Neuronal stem cell (in vitro differentiated cells): ENCODE results near the gene CLEC4F.

Experiments used
- DNase-seq: peaks from one replicate; pipeline ENCODE4 v3.0.0-alpha.2; 2013; ENCODE audit warnings: low spot score
- H2AFZ ChIP-seq: one replicate; pipeline ENCODE4 v1.6.1; 2013; ENCODE audit warnings: mild to moderate bottlenecking, low read length, inconsistent platforms
- H2AK5ac ChIP-seq: 2 replicates; pipeline ENCODE4 v1.6.1; 2013; ENCODE audit warnings: low read depth, mild to moderate bottlenecking, inconsistent platforms, low read length, moderate library complexity, mixed read lengths
- H2BK120ac ChIP-seq: 2 replicates; pipeline ENCODE4 v1.6.1; 2013; ENCODE audit warnings: low read depth, mild to moderate bottlenecking, inconsistent platforms, low read length, moderate library complexity, mixed read lengths
- H2BK12ac ChIP-seq: one replicate; pipeline ENCODE4 v1.6.1; 2013; ENCODE audit warnings: low read length, inconsistent platforms
- H2BK15ac ChIP-seq: 2 replicates; pipeline ENCODE4 v1.6.1; 2013; ENCODE audit warnings: mild to moderate bottlenecking, low read length, inconsistent platforms, mixed read lengths
- H2BK5ac ChIP-seq: one replicate; pipeline ENCODE4 v1.6.1; 2013; ENCODE audit warnings: inconsistent platforms, mild to moderate bottlenecking, low read length, moderate library complexity
- H3K14ac ChIP-seq: one replicate; pipeline ENCODE4 v1.6.1; 2013; ENCODE audit warnings: low read length, inconsistent platforms
- H3K18ac ChIP-seq: 2 replicates; pipeline ENCODE4 v1.6.1; 2013; ENCODE audit warnings: low read length, inconsistent platforms
- H3K23ac ChIP-seq: 2 replicates; pipeline ENCODE4 v1.6.1; 2013; ENCODE audit warnings: low read depth, mild to moderate bottlenecking, mixed read lengths, low read length, inconsistent platforms; ENCODE audit not compliant: poor library complexity
- H3K27ac ChIP-seq: replicated peaks from 3 replicates; pipeline ENCODE4 v1.5.1; 2013; ENCODE audit warnings: low read length, inconsistent platforms
- H3K27me3 ChIP-seq, 3 experiments: 2 replicates each; pipeline ENCODE4 v1.6.1; 2013; ENCODE audit warnings: low read length in 3 of 3, mild to moderate bottlenecking in 2 of 3, inconsistent platforms in 1 of 3, low read depth in 1 of 3, mixed read lengths in 1 of 3, moderate library complexity in 1 of 3; ENCODE audit not compliant: control insufficient read depth in 3 of 3, insufficient read depth in 3 of 3
- H3K36me3 ChIP-seq, 2 donors: replicated peaks in 1 of 2; 2 replicates each; pipeline ENCODE4 v1.6.1; 2013; ENCODE audit warnings: low read length in 2 of 2; ENCODE audit not compliant: control insufficient read depth in 2 of 2, insufficient read depth in 2 of 2
- H3K4ac ChIP-seq: 2 replicates; pipeline ENCODE4 v1.6.1; 2013; ENCODE audit warnings: inconsistent platforms, mild to moderate bottlenecking, low read length, moderate library complexity
- H3K4me1 ChIP-seq, 2 donors: 1 replicate in 1 of 2; 2 replicates in 1 of 2; pipeline ENCODE4 v1.6.1; 2013; ENCODE audit warnings: low read length in 2 of 2, low read depth in 1 of 2; ENCODE audit not compliant: control insufficient read depth in 2 of 2, insufficient read depth in 1 of 2
- H3K4me2 ChIP-seq: one replicate; pipeline ENCODE4 v1.6.1; 2013; ENCODE audit warnings: mild to moderate bottlenecking, low read length, inconsistent platforms; ENCODE audit not compliant: insufficient read depth, poor library complexity, severe bottlenecking
- H3K4me3 ChIP-seq, 2 donors: 2 replicates each; pipeline ENCODE4 v1.5.1; 2013; ENCODE audit warnings: low read length in 2 of 2, mild to moderate bottlenecking in 2 of 2, inconsistent platforms in 1 of 2, moderate library complexity in 1 of 2
- H3K79me1 ChIP-seq: one replicate; pipeline ENCODE4 v1.6.1; 2013; ENCODE audit warnings: low read depth, mild to moderate bottlenecking, inconsistent platforms, low read length, moderate library complexity
- H3K9ac ChIP-seq: one replicate; pipeline ENCODE4 v1.6.1; 2013; ENCODE audit warnings: mild to moderate bottlenecking, low read depth, low read length, inconsistent platforms; ENCODE audit not compliant: poor library complexity
- H3K9me3 ChIP-seq, 2 donors: replicated peaks in 1 of 2; 2 replicates each; pipeline versions ENCODE3 to v1.6.1; 2013; ENCODE audit warnings: low read length in 2 of 2, mild to moderate bottlenecking in 2 of 2, inconsistent platforms in 1 of 2, low read depth in 1 of 2, mixed read lengths in 1 of 2, moderate library complexity in 1 of 2; ENCODE audit not compliant: control insufficient read depth in 2 of 2, insufficient read depth in 1 of 2
- H4K8ac ChIP-seq: one replicate; pipeline ENCODE4 v1.6.1; 2013; ENCODE audit warnings: low read depth, mild to moderate bottlenecking, inconsistent platforms, low read length, moderate library complexity
- H4K91ac ChIP-seq: one replicate; pipeline ENCODE4 v1.6.1; 2013; ENCODE audit warnings: low read length, low read depth, mild to moderate bottlenecking, inconsistent platforms; ENCODE audit not compliant: poor library complexity
- WGBS, 2 donors: extraction: QIAGEN DNeasy Blood & Tissue Kit; methylation state at CpG; one replicate each; pipeline ENCODE4 v1.1.7; 2013; ENCODE audit warnings: missing lambda C conversion rate in 2 of 2, mixed read lengths in 1 of 2; ENCODE audit not compliant: insufficient read length in 2 of 2, insufficient replicate concordance in 1 of 2; ENCODE audit errors: extremely low coverage in 2 of 2; 5-methylcytosine and 5-hydroxymethylcytosine counted together

Gene CLEC4F

GRCh38 chr2:70834106-70834505, 13.7 kb upstream of the CLEC4F start:
- no peak overlapping the region for H2BK15ac ChIP-seq
- WGBS, 2 donors, result no CpG with 5 or more reads among the region's 2 CpGs

GRCh38 chr2:70833246-70833645, 12.8 kb upstream of the CLEC4F start:
- Histone ChIP-seq H3K4me2 (no peak overlapping the region), H2BK15ac (no peak overlapping the region), H3K4me1 (peaks cover 0 to 3% of the 10 kb centered on the region in 2 donors), H2AFZ (no peak overlapping the region), H2BK5ac (no peak overlapping the region), H2BK120ac (no peak overlapping the region), H2AK5ac (no peak overlapping the region), H3K9me3 (no peaks in the 10 kb centered on the region), H2BK12ac (no peak overlapping the region), H3K79me1 (no peaks in the 10 kb centered on the region), H3K18ac (no peak overlapping the region), H3K9ac (no peak overlapping the region), H3K4me3 (no peak overlapping the region), H3K4ac (no peak overlapping the region), H3K27ac (no peak overlapping the region), H3K14ac (no peak overlapping the region), H3K23ac (no peak overlapping the region), H3K36me3 (no peaks in the 10 kb centered on the region), H3K27me3 (peaks cover 0 to 25% (median 0%) of the 10 kb centered on the region in 3 experiments), H4K91ac (no peak overlapping the region), H4K8ac (no peak overlapping the region)
- no CpG with 5 or more reads among the region's 1 CpG for WGBS, 2 donors
- no peak for DNase-seq

More at GRCh38 chr2:70834106-70834505, 13.7 kb upstream of the CLEC4F start:
- Histone ChIP-seq H3K4ac (no peak overlapping the region), H3K79me1 (no peaks in the 10 kb centered on the region), H3K4me1 (peaks cover 0 to under 1% of the 10 kb centered on the region in 2 donors), H2AFZ (no peak overlapping the region), H3K9ac (no peak overlapping the region), H3K27ac (no peak overlapping the region), H4K91ac (no peak overlapping the region), H2BK120ac (no peak overlapping the region), H2BK12ac (no peak overlapping the region), H4K8ac (no peak overlapping the region), H3K27me3 (peaks cover 0 to 25% (median 0%) of the 10 kb centered on the region in 3 experiments), H3K36me3 (no peaks in the 10 kb centered on the region), H3K18ac (no peak overlapping the region), H2AK5ac (no peak overlapping the region), H3K23ac (no peak overlapping the region), H3K4me3 (no peak overlapping the region), H3K4me2 (no peak overlapping the region), H2BK5ac (no peak overlapping the region), H3K9me3 (no peaks in the 10 kb centered on the region), H3K14ac (no peak overlapping the region)
- DNase-seq, result no peak

- H2AK5ac ChIP-seq, result no peak overlapping the region
- no peak overlapping the region for H2BK15ac ChIP-seq
- no peak overlapping the region for H3K9ac ChIP-seq
- H3K27me3 ChIP-seq, result peaks cover 0 to 27% (median 0%) of the 10 kb centered on the region in 3 experiments
- no peak overlapping the region for H3K4me2 ChIP-seq
- no peak overlapping the region for H2BK12ac ChIP-seq
- no peak overlapping the region for H2BK5ac ChIP-seq
- H3K18ac ChIP-seq, result no peak overlapping the region
- no peak overlapping the region for H4K8ac ChIP-seq
- no peaks in the 10 kb centered on the region for H3K9me3 ChIP-seq
- no peak overlapping the region for H2BK120ac ChIP-seq
- no peak overlapping the region for H3K4ac ChIP-seq
- no peak overlapping the region for H3K4me3 ChIP-seq
- peaks cover 0 to 6% of the 10 kb centered on the region in 2 donors for H3K4me1 ChIP-seq
- DNase-seq, result no peak
- no peak overlapping the region for H4K91ac ChIP-seq
- H3K23ac ChIP-seq, result no peak overlapping the region
- no peak overlapping the region for H3K14ac ChIP-seq
- H3K27ac ChIP-seq, result no peak overlapping the region
- no peaks in the 10 kb centered on the region for H3K79me1 ChIP-seq
- H2AFZ ChIP-seq, result no peak overlapping the region
- whole genome bisulfite sequencing, 2 donors, result no CpG with 5 or more reads among the region's 2 CpGs
- no peaks in the 10 kb centered on the region for H3K36me3 ChIP-seq
Measured at GRCh38 chr2:70832386-70832785, 12.0 kb upstream of the CLEC4F start.

- H2BK120ac ChIP-seq, result no peak overlapping the region
- WGBS, 2 donors, result no CpG with 5 or more reads among the region's 6 CpGs
Measured at GRCh38 chr2:70831861-70832260, 11.5 kb upstream of the CLEC4F start.

More at GRCh38 chr2:70831861-70832260, 11.5 kb upstream of the CLEC4F start:
- H3K4me3 ChIP-seq, result no peak overlapping the region
- H4K91ac ChIP-seq, result no peak overlapping the region
- H2BK5ac ChIP-seq, result no peak overlapping the region
- H3K23ac ChIP-seq, result no peak overlapping the region
- H2BK12ac ChIP-seq, result no peak overlapping the region
- no peaks in the 10 kb centered on the region for H3K36me3 ChIP-seq
- no peak overlapping the region for H2BK15ac ChIP-seq
- H3K18ac ChIP-seq, result no peak overlapping the region
- no peaks in the 10 kb centered on the region for H3K79me1 ChIP-seq
- H3K4ac ChIP-seq, result no peak overlapping the region
- no peak for DNase-seq
- H3K27me3 ChIP-seq, result peaks cover 0 to 27% (median 0%) of the 10 kb centered on the region in 3 experiments
- no peak overlapping the region for H3K27ac ChIP-seq
- H3K9me3 ChIP-seq, result no peaks in the 10 kb centered on the region
- no peak overlapping the region for H3K4me2 ChIP-seq
- no peak overlapping the region for H3K9ac ChIP-seq
- peaks cover 0 to 6% of the 10 kb centered on the region in 2 donors for H3K4me1 ChIP-seq
- no peak overlapping the region for H2AK5ac ChIP-seq
- H3K14ac ChIP-seq, result no peak overlapping the region
- no peak overlapping the region for H4K8ac ChIP-seq
- no peak overlapping the region for H2AFZ ChIP-seq
